Activated T-helper 1 cell treated with anti-CD3 and anti-CD28 coated beads, Interleukin-12 subunit alpha, Interleukin-12 subunit beta, Interleukin-2, Interleukin-4 antibody, amounts not matched to agents 30 ng/mL and 10 ng/mL and 1 ng/mL, durations not matched to agents 14 hours and 24 hours and 36 hours (primary cell): ENCODE results near the gene RWDD1. TPM values are rescaled to one million over a fixed set of nuclear protein-coding genes. Genes with fewer than 3 reads are reported as not detected.
A peak's percentile ranks its signal among the peaks of the same experiment; 100 is the strongest.

Experiments
- DNase-seq: peaks from one replicate; pipeline ENCODE4 v3.0.0; 2021; ENCODE audit warnings: low spot score
- H3K27ac Mint-ChIP-seq: one replicate; pipeline ENCODE4 v1.8.0; 2021; ENCODE audit warnings: mild to moderate bottlenecking, mixed read lengths
- H3K27me3 Mint-ChIP-seq: one replicate; pipeline ENCODE4 v1.8.0; 2022; ENCODE audit warnings: mild to moderate bottlenecking, moderate library complexity, mixed read lengths; ENCODE audit not compliant: insufficient read depth
- H3K36me3 Mint-ChIP-seq: one replicate; pipeline ENCODE4 v1.8.0; 2021; ENCODE audit warnings: low read depth, mixed read lengths
- H3K4me1 Mint-ChIP-seq: one replicate; pipeline ENCODE4 v1.8.0; 2021; ENCODE audit warnings: low read depth, mixed read lengths
- H3K4me3 Mint-ChIP-seq: one replicate; pipeline ENCODE4 v1.8.0; 2021; ENCODE audit warnings: mild to moderate bottlenecking, moderate library complexity, mixed read lengths
- H3K9me3 Mint-ChIP-seq: one replicate; pipeline ENCODE4 v1.8.0; 2021; ENCODE audit warnings: mixed read lengths
- intact Hi-C: fragments of 100-400 bp; cut with micrococcal nuclease; formaldehyde crosslinking; loops from one replicate; pipeline ENCODE4 v1.15.1; 2024
- total RNA-seq: library from RNA; stranded (reverse); gene quantifications from 2 replicates; pipeline ENCODE4 v1.2.3, GENCODE V29; 2022

RWDD1 gene
- total RNA-seq, 1 donor from 2014 or later = 41.5 TPM

DNA sequence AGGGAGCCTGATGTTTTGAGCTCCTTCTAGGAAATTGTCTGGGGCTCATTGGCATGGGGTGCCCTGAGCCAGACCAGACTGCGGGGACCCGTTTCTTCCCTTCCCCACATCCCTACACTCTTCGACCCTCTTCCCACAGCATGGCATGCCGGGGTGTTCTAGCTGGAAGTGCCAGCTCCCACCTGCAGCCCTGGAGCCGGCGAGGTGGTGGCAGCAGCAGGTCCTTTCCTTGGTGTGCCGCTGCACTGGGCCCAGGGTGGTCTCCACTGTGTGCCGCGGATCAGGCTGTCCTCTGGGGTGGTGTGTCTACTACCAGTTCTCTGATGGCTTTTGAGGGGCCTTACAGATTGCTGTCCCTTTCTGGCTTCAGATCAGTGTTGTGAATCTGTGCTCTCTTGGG lies 7.5 kb upstream of the RWDD1 start:
- H3K9me3 Mint-ChIP-seq = no peaks in the 10 kb centered on the region
- intact Hi-C loops = no loop called here
- DNase-seq = no peak
- peaks cover 2% of the 10 kb centered on the region for H3K4me1 Mint-ChIP-seq
- peaks cover 21% of the 10 kb centered on the region for H3K27me3 Mint-ChIP-seq
- no peaks in the 10 kb centered on the region for H3K36me3 Mint-ChIP-seq
- H3K27ac Mint-ChIP-seq = no peak overlapping the region
- no peak overlapping the region for H3K4me3 Mint-ChIP-seq

DNA sequence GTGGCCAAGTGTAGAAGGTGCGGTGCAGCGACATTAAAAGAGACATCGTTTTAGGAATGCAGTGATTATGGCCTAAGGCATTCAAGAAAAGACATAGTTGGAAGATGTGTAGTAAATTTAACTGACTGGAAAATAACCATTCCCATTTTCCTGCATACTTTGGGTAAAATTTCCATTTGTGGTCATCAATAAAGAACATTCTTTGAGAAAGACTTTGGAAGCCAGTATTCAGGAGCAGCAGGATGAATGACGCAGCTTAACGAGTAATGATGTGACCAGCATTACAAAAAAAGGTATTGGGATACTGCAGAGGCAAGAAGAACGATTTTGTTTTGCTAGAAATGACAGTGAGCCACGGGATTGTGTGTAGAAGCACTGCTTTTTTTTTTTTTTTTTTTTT lies 7.0 kb upstream of the RWDD1 start:
- Mint-ChIP-seq H3K27ac (no peak overlapping the region), H3K4me1 (peaks cover 7% of the 10 kb centered on the region), H3K4me3 (no peak overlapping the region), H3K27me3 (peaks cover 21% of the 10 kb centered on the region), H3K36me3 (no peaks in the 10 kb centered on the region), H3K9me3 (no peaks in the 10 kb centered on the region)
- no peak for DNase-seq
- intact Hi-C loops = no loop called here

DNA sequence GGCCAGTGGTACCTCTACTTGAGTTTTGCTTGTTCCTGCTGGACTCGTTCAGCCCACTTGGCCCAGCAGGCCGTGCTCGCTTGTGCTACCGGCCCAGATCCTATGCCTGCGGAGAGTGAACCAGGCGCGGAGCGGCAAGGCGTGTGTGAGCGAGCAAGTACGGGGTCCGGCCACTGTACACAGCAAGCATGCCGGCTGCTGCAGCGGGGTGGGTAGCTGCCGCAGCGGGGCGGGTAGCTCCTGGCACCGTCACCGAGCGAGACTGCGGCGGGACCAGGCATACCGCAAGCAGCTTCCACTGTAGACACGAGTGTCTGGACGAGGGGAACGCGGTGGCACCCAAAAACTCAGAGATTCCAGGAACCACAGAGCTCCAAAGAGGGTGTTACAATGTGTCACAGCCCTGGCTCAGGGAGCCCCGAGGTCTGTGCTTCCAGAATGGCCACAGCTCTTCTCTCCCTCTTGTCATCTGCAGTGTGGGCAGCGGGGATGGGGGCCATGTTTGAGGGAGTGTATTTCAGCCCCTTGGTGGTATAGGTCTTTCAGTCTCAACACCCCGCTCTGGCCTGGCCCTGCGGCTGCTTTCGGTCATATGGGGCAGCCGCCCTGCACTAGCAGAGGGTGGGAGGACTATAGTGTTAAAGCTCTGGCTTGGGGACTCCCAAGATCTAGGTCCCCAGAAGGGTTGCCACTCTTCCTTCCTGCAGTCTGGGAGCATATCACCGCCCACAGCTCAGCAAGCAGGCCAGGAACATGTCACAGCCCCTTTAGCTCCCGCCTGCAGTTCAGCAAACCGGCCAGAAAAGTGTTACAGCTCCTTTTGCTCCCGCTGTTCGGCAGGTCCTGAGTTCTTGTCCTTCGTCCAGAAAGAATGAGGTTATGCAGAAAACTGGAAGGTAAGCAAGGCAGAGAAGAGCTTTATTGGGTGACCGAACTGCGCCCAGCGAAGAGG lies 6.1 kb upstream of the RWDD1 start:
- H3K9me3 Mint-ChIP-seq = no peaks in the 10 kb centered on the region
- intact Hi-C loops = no loop called here
- H3K36me3 Mint-ChIP-seq = no peaks in the 10 kb centered on the region
- H3K4me1 Mint-ChIP-seq = peaks cover 16% of the 10 kb centered on the region
- no peak for DNase-seq
- H3K27ac Mint-ChIP-seq = no peak overlapping the region
- no peak overlapping the region for H3K4me3 Mint-ChIP-seq
- peaks cover 21% of the 10 kb centered on the region for H3K27me3 Mint-ChIP-seq

DNA sequence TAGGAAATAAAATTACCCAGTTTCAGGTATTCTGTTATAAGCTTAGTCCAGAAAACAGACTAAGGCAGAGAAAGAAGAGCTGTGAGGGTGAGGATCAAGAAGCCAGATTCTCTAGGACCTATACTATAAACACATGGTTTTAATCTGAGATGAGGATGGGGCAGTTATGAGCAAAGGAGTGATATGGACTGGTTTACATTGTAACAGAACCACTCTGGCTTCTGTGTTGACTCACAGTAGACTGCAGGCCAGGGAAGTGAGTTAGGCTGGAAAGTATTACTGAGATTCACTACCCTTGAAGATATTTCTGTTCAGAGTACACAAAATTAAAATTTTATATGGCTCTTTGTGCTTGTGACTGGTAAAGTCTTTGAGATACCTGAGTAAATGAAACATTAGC lies 3.2 kb upstream of the RWDD1 start:
- Mint-ChIP-seq H3K4me1 (peaks cover 39% of the 10 kb centered on the region), H3K4me3 (no peak overlapping the region), H3K9me3 (no peaks in the 10 kb centered on the region), H3K27ac (no peak overlapping the region), H3K36me3 (peaks cover 8% of the 10 kb centered on the region), H3K27me3 (peaks cover 16% of the 10 kb centered on the region)
- intact Hi-C loops = no loop called here
- no peak for DNase-seq

DNA sequence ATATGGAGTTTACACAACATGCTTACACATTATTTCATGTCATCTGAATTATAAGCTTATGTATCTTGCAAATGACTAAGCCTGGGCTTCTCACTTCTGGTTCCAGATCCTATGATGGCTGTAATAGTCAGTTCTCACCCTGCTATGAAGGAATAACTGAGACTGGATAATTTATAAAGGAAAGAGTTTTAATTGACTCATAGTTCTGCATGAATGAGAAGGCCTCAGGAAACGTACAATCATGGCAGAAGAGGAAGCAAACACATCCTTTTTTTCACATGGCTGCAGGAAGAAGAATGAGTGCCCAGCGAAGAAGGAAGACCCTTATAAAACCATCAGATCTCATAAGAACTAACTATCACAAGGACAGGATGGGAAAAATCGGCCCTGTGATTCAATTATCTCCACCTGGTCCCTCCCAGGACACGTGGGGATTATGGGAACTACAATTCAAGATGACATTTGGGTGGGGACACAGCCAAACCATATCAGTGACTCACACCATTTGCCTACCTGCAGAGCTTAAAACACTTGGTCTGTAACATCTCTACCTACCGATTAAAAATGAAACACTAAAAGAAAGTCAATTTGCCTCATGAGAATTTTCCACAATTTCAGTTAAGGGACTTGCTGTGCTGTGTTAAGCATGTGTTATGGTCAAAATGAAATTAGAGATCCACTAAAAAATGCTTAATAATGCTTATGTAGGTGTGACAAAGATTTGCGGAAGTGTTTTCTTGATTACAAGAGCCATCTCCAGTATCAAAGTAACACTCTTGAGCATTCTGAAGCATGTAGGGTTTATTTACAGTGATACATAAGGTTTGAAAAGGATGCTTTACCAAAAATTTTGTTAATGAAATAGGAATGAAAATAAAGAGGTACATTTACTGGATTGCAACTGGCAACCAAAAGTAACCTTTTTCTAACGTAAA lies 2.2 kb upstream of the RWDD1 start:
- Mint-ChIP-seq H3K9me3 (no peaks in the 10 kb centered on the region), H3K4me1 (peaks cover 49% of the 10 kb centered on the region), H3K27me3 (peaks cover 16% of the 10 kb centered on the region), H3K4me3 (peak overlapping the region; percentile 57), H3K27ac (no peak overlapping the region), H3K36me3 (peaks cover 10% of the 10 kb centered on the region)
- no peak for DNase-seq
- intact Hi-C loops = no loop called here

DNA sequence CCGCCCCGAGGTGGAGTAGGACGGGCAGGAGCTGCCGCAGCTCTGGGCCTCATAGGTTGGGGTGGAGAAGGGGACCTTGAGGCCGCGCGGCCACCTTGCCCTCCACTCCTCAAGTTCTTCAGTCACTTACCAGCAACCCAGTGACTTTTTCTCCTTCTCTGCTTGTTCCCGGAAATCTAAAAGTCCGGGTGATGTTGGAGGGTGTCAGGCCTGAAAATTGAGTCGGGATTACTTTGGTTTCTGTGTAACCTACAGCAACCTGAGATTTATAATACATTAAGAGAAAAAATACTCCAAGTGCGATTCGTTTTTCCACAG lies 338 bp downstream of the RWDD1 start:
- intact Hi-C loops = loop anchor here (1.0 to 5.0 kb wide), 12 partner anchors 10 to 1106 kb away; partner anchors contain the start of genes CALHM6, GOPC, KPNA5 and NUS1
- no peak for DNase-seq
- Mint-ChIP-seq H3K4me3 (peak overlapping the region; percentile 99), H3K27me3 (peaks cover 13% of the 10 kb centered on the region), H3K36me3 (peaks cover 16% of the 10 kb centered on the region), H3K27ac (peak overlapping the region; percentile 95), H3K4me1 (peaks cover 59% of the 10 kb centered on the region), H3K9me3 (no peaks in the 10 kb centered on the region)

DNA sequence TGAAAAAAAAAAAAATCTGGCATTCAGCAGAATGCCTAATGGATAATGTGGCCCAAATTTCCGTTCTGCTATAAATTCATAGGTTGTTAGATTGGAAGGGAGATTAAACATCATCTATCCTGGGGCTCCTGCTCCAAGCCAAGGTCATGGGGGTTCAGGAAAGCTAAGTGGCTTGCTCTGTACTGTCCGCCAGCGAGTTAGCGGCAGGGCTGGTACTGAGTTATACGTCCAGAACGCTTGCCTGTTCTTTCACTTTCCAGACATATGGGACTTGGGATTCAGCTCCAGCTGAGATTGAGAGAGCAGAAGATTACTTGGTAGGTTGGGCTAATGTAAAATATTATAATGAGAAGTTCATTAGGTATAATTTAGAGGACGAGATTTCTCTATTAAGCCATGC lies 858 bp downstream of the RWDD1 start:
- Mint-ChIP-seq H3K27me3 (peaks cover 7% of the 10 kb centered on the region), H3K9me3 (no peaks in the 10 kb centered on the region), H3K36me3 (peaks cover 19% of the 10 kb centered on the region), H3K27ac (peak overlapping the region; percentile 95), H3K4me1 (peaks cover 59% of the 10 kb centered on the region), H3K4me3 (peak overlapping the region; percentile 99)
- no peak for DNase-seq
- intact Hi-C loops = loop anchor here (5.0 kb wide), 1 partner anchor 1105 kb away; the partner anchor contains the start of gene NUS1

DNA sequence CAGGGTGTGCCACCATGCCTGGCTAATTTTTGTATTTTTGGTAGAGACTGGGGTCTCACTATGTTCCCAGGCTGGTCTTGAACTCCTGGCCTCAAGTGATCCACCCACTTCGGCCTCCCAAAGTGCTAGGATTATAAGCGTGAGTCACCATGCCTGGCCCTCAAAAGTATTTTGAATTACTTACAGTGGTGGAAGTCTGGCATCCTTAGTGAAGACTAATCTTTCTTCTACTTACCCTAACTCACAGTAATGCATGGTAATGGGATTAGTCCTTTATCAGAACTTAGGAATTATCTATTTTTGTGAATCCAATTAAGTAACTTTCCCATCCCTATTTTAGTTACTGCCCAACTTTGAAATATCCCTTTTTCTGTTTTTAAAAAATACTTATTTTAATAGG lies 3.9 kb downstream of the RWDD1 start:
- Mint-ChIP-seq H3K27me3 (no peaks in the 10 kb centered on the region), H3K27ac (no peak overlapping the region), H3K4me1 (peaks cover 52% of the 10 kb centered on the region), H3K36me3 (peaks cover 22% of the 10 kb centered on the region), H3K4me3 (no peak overlapping the region), H3K9me3 (no peaks in the 10 kb centered on the region)
- intact Hi-C loops = no loop called here
- DNase-seq = no peak

DNA sequence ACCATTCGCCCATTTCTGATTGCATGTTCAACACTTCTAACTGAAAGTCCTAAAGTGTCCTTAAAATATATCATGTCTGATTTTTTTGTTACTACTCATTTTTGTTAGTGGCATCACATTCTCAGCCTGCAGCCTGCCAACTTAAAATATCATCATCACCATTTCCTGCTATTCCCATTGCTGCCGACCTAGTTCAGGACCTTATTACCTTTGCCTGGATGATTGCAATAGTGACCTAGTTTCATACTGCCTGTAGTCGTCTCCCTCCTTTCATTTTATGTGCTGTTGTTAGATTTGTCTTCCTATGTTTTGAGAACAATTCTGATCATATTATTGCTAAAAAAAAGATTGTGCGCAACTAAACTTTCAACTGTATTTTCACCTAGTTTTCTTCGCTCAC lies 6.2 kb downstream of the RWDD1 start:
- Mint-ChIP-seq H3K4me1 (peaks cover 35% of the 10 kb centered on the region), H3K27ac (no peak overlapping the region), H3K4me3 (no peak overlapping the region), H3K36me3 (peaks cover 20% of the 10 kb centered on the region), H3K9me3 (no peaks in the 10 kb centered on the region), H3K27me3 (no peaks in the 10 kb centered on the region)
- intact Hi-C loops = no loop called here
- DNase-seq = no peak

DNA sequence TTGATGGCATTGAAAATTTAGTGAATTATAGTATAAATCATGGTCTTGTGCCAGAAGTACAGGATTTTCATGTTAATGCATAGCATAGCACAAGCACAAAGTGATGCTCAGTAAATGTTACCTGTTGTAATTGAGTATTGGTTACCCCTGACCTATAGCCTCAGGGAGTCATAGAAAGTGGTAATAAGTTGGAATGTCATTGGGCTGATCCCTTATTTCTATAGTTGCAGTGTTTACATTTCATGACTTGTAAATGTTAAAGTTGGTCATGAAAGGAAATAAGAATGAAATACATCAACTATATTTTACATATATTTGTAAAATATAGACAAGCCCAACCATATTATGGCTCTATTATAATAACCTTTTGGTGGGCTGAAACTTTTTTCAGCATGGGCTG lies 7.0 kb downstream of the RWDD1 start:
- H3K4me3 Mint-ChIP-seq = no peak overlapping the region
- DNase-seq = no peak
- no peaks in the 10 kb centered on the region for H3K27me3 Mint-ChIP-seq
- intact Hi-C loops = no loop called here
- H3K27ac Mint-ChIP-seq = no peak overlapping the region
- H3K36me3 Mint-ChIP-seq = peaks cover 19% of the 10 kb centered on the region
- peaks cover 27% of the 10 kb centered on the region for H3K4me1 Mint-ChIP-seq
- no peaks in the 10 kb centered on the region for H3K9me3 Mint-ChIP-seq

DNA sequence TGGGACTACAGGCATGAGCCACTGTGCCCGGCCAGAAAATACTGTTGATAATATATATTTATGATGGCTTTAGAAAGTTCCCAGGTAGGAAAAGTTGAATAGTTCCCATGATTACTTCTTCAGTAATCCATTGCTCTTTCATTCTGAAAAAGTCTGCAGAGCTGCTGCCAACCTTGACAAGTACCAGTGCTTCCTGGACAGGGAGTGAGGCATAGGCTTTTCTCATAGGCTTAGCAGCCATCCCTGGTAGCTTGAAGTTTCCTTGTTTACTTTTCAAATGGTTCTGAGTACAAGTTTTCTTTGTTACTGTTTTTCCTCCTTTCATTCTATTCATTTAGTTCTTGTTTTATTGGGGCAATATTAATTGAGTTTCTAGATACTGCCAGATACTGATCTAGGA lies 7.8 kb downstream of the RWDD1 start:
- Mint-ChIP-seq H3K4me3 (no peak overlapping the region), H3K36me3 (peaks cover 18% of the 10 kb centered on the region), H3K27me3 (no peaks in the 10 kb centered on the region), H3K27ac (no peak overlapping the region), H3K4me1 (peaks cover 18% of the 10 kb centered on the region), H3K9me3 (no peaks in the 10 kb centered on the region)
- no peak for DNase-seq
- intact Hi-C loops = no loop called here

DNA sequence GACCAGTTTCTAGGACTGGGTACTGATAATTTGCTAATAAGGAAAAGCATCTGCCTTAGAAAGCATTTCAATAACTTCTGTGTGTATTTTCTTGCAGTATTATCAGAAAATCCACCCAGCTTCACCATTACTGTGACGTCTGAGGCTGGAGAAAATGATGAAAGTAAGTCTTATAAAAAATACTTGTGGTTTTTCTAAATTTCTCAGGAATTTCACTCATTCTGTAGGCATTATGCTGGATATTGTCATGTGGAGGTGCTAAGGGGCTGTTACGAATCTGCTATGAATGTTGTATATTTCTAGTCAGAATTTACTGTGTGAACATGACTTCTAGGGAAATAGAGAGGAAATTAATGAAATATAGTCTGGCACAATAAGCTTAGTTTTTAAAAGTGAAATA lies 8.9 kb downstream of the RWDD1 start:
- intact Hi-C loops = no loop called here
- no peaks in the 10 kb centered on the region for H3K9me3 Mint-ChIP-seq
- H3K4me3 Mint-ChIP-seq = no peak overlapping the region
- no peaks in the 10 kb centered on the region for H3K27me3 Mint-ChIP-seq
- DNase-seq = no peak
- H3K36me3 Mint-ChIP-seq = peaks cover 25% of the 10 kb centered on the region
- H3K27ac Mint-ChIP-seq = no peak overlapping the region
- peaks cover 14% of the 10 kb centered on the region for H3K4me1 Mint-ChIP-seq

DNA sequence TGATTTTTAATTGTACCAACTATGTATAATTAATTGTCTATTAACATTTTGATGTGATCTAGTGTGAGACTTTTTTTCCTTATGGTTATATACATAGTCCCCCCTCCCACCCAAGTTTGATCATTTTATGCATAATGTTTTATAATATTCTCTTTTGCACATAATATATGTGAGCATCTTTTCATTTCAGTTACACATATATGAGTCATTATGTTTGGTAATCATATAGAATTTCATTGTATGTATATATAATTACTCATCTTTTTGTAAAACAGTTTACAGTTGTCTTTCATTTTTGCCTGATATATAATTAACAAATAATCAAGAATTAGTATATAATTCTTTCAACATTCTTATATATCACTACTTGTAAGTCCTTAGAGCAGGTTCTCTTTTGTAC lies 15.0 kb downstream of the RWDD1 start:
- intact Hi-C loops = no loop called here
- H3K27me3 Mint-ChIP-seq = no peaks in the 10 kb centered on the region
- H3K9me3 Mint-ChIP-seq = no peaks in the 10 kb centered on the region
- no peak overlapping the region for H3K27ac Mint-ChIP-seq
- peaks cover 38% of the 10 kb centered on the region for H3K36me3 Mint-ChIP-seq
- no peaks in the 10 kb centered on the region for H3K4me1 Mint-ChIP-seq
- H3K4me3 Mint-ChIP-seq = no peak overlapping the region
- DNase-seq = no peak
